ENCODE measurements around the gene MICAL2.

GRCh38 chr11:12278766-12279671 lies 168.6 kb downstream of the MICAL2 start:
- TF ChIP-seq CTCF (conservative IDR thresholded peaks at IDR 0.05; ENCODE audit: low read length) (no peak), EZH2phosphoT487 (IDR thresholded peaks at IDR 0.05; ENCODE audit: borderline replicate concordance, low read depth, low read length) (no peak)

All from OCI-LY7 (cell line).